Gastroesophageal sphincter (tissue), 4 donors: Measurements from ENCODE around the gene RNF213. TPM values are rescaled to one million over a fixed set of nuclear protein-coding genes. Genes with fewer than 3 reads are reported as not detected.

ENCODE experiments used
- ATAC-seq: fragments of 150-250 bp; one replicate; pipeline ENCODE4 v1.9.1; 2016; ENCODE audit warnings: mild to moderate bottlenecking, moderate library complexity
- H3K27ac ChIP-seq, 4 donors: fragments of 200-600 bp; sonication (generic) in 3 of 4; 1 replicate in 3 of 4; 2 replicates in 1 of 4; pipeline ENCODE4 v1.5.1; 2016 to 2019
- H3K27me3 ChIP-seq: fragments of 200-600 bp; sonication (generic); one replicate; pipeline ENCODE4 v1.5.1; 2019
- H3K36me3 ChIP-seq, 2 donors: fragments of 200-600 bp; sonication (generic); one replicate each; pipeline ENCODE4 v1.5.1; 2019; ENCODE audit warnings: control low read depth in 1 of 2
- H3K4me1 ChIP-seq, 3 donors: fragments of 200-600 bp; sonication (generic); 1 replicate in 2 of 3; 2 replicates in 1 of 3; pipeline ENCODE4 v1.5.1; 2016 to 2019; ENCODE audit warnings: control low read depth in 2 of 3
- H3K4me3 ChIP-seq, 2 donors: fragments of 200-600 bp; sonication (generic); one replicate each; pipeline ENCODE4 v1.5.1; 2019; ENCODE audit warnings: mild to moderate bottlenecking in 1 of 2, moderate library complexity in 1 of 2
- H3K9me3 ChIP-seq, 3 donors: fragments of 200-600 bp; sonication (generic); one replicate each; pipeline ENCODE4 v1.5.1; 2017 to 2019; ENCODE audit warnings: control low read depth in 2 of 3
- EP300 ChIP-seq: sonication (generic); formaldehyde crosslinking; IDR thresholded peaks from one replicate; pipeline ENCODE4 v1.6.1; 2017; ENCODE audit warnings: antibody characterized with exemption, mild to moderate bottlenecking
- POLR2A ChIP-seq, 2 donors: fragments of 450-650 bp; IDR thresholded peaks; one replicate each; pipeline ENCODE4 v1.6.1; 2017; ENCODE audit warnings: antibody characterized with exemption in 2 of 2, mild to moderate bottlenecking in 2 of 2, moderate library complexity in 1 of 2
- POLR2AphosphoS5 ChIP-seq: sonication (generic); formaldehyde crosslinking; IDR thresholded peaks from one replicate; pipeline ENCODE4 v1.6.1; 2017; ENCODE audit warnings: antibody characterized with exemption
- WGBS, 2 donors: methylation state at CpG; one replicate each; pipeline ENCODE4 v1.1.5; 2018; ENCODE audit warnings: low coverage in 1 of 2; 5-methylcytosine and 5-hydroxymethylcytosine counted together
- total RNA-seq, 4 donors: library from RNA; depleted of rRNA; stranded (reverse); fragments of >200 nt; gene quantifications; one replicate each; pipeline ENCODE4 v1.1.0, GENCODE V29; 2016
- TF ChIP-seq, protein P1 (sequence below), 4 experiments: fragments of 200-600 bp in 2 of 4; fragments of 450-650 bp in 2 of 4; sonication (generic) in 1 of 4; IDR thresholded peaks; one replicate each; pipeline ENCODE4 v1.5.1; 2017 to 2019; ENCODE audit warnings: antibody characterized with exemption in 4 of 4, mild to moderate bottlenecking in 2 of 4, moderate library complexity in 2 of 4

Gene RNF213
- total RNA-seq, 4 donors from 2014 or later: 59.2 to 87.6 (median 67.8) TPM

DNA sequence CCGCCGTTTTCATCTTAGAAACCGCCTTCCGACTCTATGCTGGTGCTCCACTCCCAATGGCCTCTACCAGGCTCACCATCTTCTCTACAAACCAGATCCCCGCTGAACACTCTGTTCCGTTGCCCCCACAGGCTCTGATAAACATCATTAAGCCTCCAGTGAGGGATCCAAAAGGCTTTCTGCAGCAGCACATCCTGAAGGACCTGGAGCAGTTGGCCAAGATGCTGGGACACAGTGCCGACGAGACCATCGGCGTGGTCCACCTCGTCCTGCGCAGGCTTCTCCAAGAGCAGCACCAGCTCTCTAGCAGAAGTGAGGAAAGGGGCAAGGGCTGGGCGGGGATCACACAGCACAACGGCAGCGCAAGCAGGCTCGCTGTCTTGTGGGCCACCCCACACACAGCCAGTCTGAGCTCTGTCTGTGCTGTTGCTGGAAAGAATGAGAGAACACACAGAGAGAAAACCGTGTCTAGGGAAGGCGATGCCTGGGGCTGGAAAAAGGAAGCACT lies 120.8 kb downstream of the RNF213 start:
- no peaks in the 10 kb centered on the region for H3K27me3 ChIP-seq
- WGBS, 2 donors: 89 to 100% methylated on average over 6 to 10 of the region's 18 CpGs
- H3K36me3 ChIP-seq: peaks cover 0 to 100% of the 10 kb centered on the region in 2 donors
- no peak overlapping the region for H3K27ac ChIP-seq
- no peak for ATAC-seq
- H3K4me3 ChIP-seq: no peak overlapping the region
- H3K4me1 ChIP-seq: no peaks in the 10 kb centered on the region
- TF ChIP-seq POLR2AphosphoS5: no peak
- TF ChIP-seq POLR2A (IDR thresholded peaks at IDR 0.05): no peak
- TF ChIP-seq, protein P1, sequence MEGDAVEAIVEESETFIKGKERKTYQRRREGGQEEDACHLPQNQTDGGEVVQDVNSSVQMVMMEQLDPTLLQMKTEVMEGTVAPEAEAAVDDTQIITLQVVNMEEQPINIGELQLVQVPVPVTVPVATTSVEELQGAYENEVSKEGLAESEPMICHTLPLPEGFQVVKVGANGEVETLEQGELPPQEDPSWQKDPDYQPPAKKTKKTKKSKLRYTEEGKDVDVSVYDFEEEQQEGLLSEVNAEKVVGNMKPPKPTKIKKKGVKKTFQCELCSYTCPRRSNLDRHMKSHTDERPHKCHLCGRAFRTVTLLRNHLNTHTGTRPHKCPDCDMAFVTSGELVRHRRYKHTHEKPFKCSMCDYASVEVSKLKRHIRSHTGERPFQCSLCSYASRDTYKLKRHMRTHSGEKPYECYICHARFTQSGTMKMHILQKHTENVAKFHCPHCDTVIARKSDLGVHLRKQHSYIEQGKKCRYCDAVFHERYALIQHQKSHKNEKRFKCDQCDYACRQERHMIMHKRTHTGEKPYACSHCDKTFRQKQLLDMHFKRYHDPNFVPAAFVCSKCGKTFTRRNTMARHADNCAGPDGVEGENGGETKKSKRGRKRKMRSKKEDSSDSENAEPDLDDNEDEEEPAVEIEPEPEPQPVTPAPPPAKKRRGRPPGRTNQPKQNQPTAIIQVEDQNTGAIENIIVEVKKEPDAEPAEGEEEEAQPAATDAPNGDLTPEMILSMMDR (IDR thresholded peaks at IDR 0.05): no peak
- TF ChIP-seq EP300: no peak
- H3K9me3 ChIP-seq: no peaks in the 10 kb centered on the region

DNA sequence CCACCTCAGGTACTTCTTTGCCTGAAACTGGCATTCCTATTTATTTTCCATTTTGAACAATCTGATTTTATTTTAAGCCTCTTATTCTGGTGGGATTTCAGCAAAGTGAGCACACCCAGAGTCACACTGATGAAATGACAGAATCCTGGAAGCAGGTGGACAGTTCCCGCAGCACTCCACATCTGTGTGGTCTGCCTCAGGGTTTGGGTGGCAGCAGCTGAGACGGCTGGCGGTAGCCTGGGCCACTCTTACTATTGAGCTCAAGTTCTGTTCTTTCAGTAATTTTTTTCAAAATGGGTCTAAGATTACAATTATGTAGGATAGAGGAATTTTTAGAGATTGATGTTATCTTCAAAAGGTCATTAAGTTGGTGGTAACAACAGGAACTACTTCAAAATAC lies 121.8 kb downstream of the RNF213 start:
- TF ChIP-seq, protein P1 (IDR thresholded peaks at IDR 0.05): no peak
- TF ChIP-seq POLR2A (IDR thresholded peaks at IDR 0.05) (no peak), EP300 (no peak)

DNA sequence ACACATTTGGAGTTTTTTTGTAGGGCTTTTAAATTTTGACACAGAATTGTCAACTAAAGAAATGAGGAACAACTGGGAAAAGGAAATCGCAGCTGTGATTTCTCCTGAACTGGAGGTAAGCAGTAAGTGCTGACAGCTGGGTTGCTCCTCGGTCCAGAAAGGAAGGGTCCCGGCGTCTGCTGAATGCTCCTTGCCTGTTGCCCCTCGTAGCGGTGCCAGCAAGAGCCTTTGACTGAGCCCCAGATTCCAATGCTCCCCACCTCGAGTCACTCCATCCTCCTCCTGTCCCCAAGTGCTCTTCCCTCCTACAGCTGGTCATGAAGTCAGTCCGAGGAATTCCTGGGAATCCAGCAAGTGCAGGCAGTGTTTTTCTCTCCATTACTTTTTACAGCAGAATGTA lies 122.3 kb downstream of the RNF213 start:
- Histone ChIP-seq H3K27me3 (no peaks in the 10 kb centered on the region), H3K4me3 (no peak overlapping the region), H3K36me3 (peaks cover 0 to 100% of the 10 kb centered on the region in 2 donors), H3K27ac (no peak overlapping the region), H3K9me3 (no peaks in the 10 kb centered on the region), H3K4me1 (no peaks in the 10 kb centered on the region)
- no peak for ATAC-seq
- 65 to 72% methylated on average over 5 to 8 of the region's 8 CpGs for WGBS, 2 donors
- TF ChIP-seq, protein P1 (IDR thresholded peaks at IDR 0.05): no peak
- no peak for TF ChIP-seq POLR2AphosphoS5
- no peak for TF ChIP-seq EP300
- TF ChIP-seq POLR2A (IDR thresholded peaks at IDR 0.05): no peak

More for the DNA sequence above, 121.8 kb downstream of the RNF213 start:
- Histone ChIP-seq H3K36me3 (peaks cover 0 to 100% of the 10 kb centered on the region in 2 donors), H3K4me3 (no peak overlapping the region), H3K4me1 (no peaks in the 10 kb centered on the region), H3K9me3 (no peaks in the 10 kb centered on the region), H3K27ac (no peak overlapping the region), H3K27me3 (no peaks in the 10 kb centered on the region)
- ATAC-seq: no peak
- WGBS, 2 donors: 86% methylated on average over 3 of the region's 3 CpGs; no CpG with 5 or more reads in 1 of the 2 donors

DNA sequence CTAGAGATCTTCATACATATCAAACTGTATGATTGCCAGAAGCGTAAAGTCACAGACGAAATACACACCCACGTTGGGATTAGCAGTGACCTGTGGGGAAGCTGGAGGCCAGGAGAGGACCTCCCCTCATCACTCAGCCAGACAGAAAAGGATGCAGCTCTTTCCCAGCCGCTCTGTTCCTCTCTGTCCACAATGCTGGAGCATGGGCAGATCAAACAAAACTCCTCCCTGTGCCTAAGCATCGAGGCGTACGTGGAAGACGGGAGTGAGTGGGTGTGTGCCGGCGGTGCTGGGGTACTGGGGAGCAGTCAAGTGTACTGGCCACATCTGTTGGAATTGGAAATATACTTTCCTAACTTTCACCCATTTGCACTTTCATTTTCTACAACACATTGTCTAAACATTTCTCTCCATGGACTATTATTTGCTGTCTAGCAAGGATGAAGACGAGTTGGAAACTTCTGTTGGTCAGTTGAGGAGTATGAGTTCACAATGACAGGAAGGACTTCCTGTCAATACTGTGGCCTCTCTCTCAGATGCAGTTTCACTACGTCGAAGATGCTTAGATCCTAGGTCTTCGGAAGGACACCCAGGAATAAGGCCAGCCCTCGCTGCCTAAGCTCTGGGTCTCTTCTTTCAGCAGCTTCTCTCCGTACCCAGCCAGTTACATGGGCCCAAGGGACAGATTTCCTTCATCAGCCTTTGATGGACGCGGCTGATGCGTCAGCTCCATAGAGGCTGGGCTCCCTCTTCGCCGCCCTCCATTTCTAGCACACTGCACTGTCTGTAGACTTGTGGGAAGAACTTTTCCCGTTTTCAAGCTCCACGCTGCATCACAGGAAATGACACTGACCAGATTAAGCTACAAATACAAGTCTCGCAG lies 123.7 kb downstream of the RNF213 start:
- Histone ChIP-seq H3K4me1 (no peaks in the 10 kb centered on the region), H3K9me3 (no peaks in the 10 kb centered on the region), H3K27me3 (no peaks in the 10 kb centered on the region), H3K27ac (no peak overlapping the region), H3K4me3 (no peak overlapping the region), H3K36me3 (peaks cover 0 to 100% of the 10 kb centered on the region in 2 donors)
- ATAC-seq: no peak
- no peak for TF ChIP-seq POLR2A (IDR thresholded peaks at IDR 0.05)
- WGBS, 2 donors: 78 to 80% methylated on average over 20 to 23 of the region's 24 CpGs

DNA sequence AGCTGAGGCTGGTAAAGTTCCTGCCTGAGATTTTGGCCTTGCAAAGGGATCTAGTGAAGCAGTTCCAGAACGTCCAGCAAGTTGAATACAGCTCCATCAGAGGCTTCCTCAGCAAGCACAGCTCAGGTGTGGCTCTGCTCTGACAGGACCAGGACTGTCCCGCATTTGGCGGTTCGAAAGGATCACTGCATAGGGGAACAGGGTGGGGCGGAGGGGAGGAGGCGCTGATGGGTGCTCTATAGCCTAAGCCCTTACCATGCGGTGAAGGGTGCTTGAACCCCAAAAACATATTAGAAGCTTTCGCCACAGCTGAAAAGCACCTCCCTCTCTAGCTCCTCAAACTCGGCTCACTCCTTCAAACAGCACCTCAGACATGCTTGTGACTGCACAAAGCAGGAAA lies 124.4 kb downstream of the RNF213 start:
- 85 to 88% methylated on average over 6 to 8 of the region's 9 CpGs for WGBS, 2 donors
- no peak for TF ChIP-seq EP300
- Histone ChIP-seq H3K36me3 (peaks cover 0 to 100% of the 10 kb centered on the region in 2 donors), H3K9me3 (no peaks in the 10 kb centered on the region), H3K4me3 (no peak overlapping the region), H3K27ac (no peak overlapping the region), H3K27me3 (no peaks in the 10 kb centered on the region), H3K4me1 (no peaks in the 10 kb centered on the region)
- no peak for ATAC-seq

DNA sequence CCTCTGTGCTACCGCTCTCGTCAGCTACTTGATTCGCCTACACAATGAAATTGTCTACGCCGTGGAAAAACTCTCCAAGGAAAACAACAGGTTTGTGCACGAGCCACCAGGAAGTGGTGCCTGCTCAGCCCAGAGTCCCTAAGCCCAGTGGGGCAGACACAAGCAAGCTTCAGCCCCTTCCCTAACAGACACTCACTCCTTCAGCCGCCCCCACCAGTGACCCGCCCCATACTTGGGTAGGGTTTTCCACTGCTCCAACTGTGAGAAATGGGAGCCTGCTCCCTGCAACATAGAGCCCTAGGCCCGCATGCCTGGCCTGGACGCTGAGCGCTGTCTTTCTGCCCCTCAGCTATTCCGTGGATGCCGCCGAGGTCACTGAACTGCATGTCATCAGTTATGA lies 125.7 kb downstream of the RNF213 start:
- Histone ChIP-seq H3K27me3 (no peaks in the 10 kb centered on the region), H3K4me1 (no peaks in the 10 kb centered on the region), H3K36me3 (peaks cover 0 to 100% of the 10 kb centered on the region in 2 donors), H3K9me3 (no peaks in the 10 kb centered on the region), H3K4me3 (no peak overlapping the region), H3K27ac (no peak overlapping the region)
- TF ChIP-seq, protein P1 (IDR thresholded peaks at IDR 0.05): no peak
- WGBS, 2 donors: 83 to 90% methylated on average over 2 to 6 of the region's 14 CpGs
- ATAC-seq: no peak
